Keratinocyte (primary cell): ENCODE data around the gene NOG. TPM values are rescaled to one million over a fixed set of nuclear protein-coding genes. Genes with fewer than 3 reads are reported as not detected.

Source experiments
- DNase-seq: peaks from one replicate; pipeline ENCODE4 v3.0.0-alpha.2; 2011; ENCODE audit warnings: low read depth, missing footprints, low spot score
- FAIRE-seq: peaks from 2 replicates; lab custom pipeline; 2011; peaks lifted over from hg19 to GRCh38; lab: Jason Lieb, UNC
- H2AFZ ChIP-seq: 2 replicates; pipeline ENCODE4 v1.6.0; 2012; ENCODE audit warnings: low read length, control low read depth, inconsistent platforms; ENCODE audit not compliant: control insufficient read depth
- H3K27ac ChIP-seq: 2 replicates; pipeline ENCODE4 v1.5.1; 2011; ENCODE audit warnings: low read length; ENCODE audit not compliant: control insufficient read depth, insufficient read depth
- H3K27me3 ChIP-seq: 3 replicates; pipeline ENCODE4 v1.6.0; 2011; ENCODE audit warnings: low read length; ENCODE audit not compliant: control insufficient read depth, insufficient read depth; ENCODE audit errors: extremely low read depth
- H3K36me3 ChIP-seq, 2 experiments: 2 replicates in 1 of 2; 3 replicates in 1 of 2; pipeline ENCODE4 v1.5.1; 2011; ENCODE audit warnings: low read length in 2 of 2, mild to moderate bottlenecking in 1 of 2; ENCODE audit not compliant: control insufficient read depth in 2 of 2, insufficient read depth in 2 of 2; ENCODE audit errors: extremely low read depth in 1 of 2
- H3K4me1 ChIP-seq: 3 replicates; pipeline ENCODE4 v1.5.1; 2011; ENCODE audit warnings: low read length; ENCODE audit not compliant: control insufficient read depth, insufficient read depth; ENCODE audit errors: extremely low read depth
- H3K4me2 ChIP-seq: 3 replicates; pipeline ENCODE4 v1.6.0; 2011; ENCODE audit warnings: low read depth, low read length; ENCODE audit not compliant: control insufficient read depth, insufficient read depth; ENCODE audit errors: extremely low read depth
- H3K4me3 ChIP-seq, 3 experiments: fragments of 200-600 bp in 1 of 3; sonication (generic) in 1 of 3; 2 replicates in 2 of 3; 3 replicates in 1 of 3; pipeline ENCODE4 v1.5.1; 2011 to 2016; ENCODE audit warnings: low read length in 3 of 3, mild to moderate bottlenecking in 3 of 3, control low read depth in 2 of 3, inconsistent platforms in 1 of 3, low read depth in 1 of 3, mixed read lengths in 1 of 3, mixed run types in 1 of 3, moderate library complexity in 1 of 3; ENCODE audit not compliant: control insufficient read depth in 2 of 3, insufficient read depth in 2 of 3; ENCODE audit errors: extremely low read depth in 1 of 3
- H3K79me2 ChIP-seq: 2 replicates; pipeline ENCODE4 v1.6.0; 2012; ENCODE audit warnings: low read length; ENCODE audit not compliant: control insufficient read depth, insufficient read depth
- H3K9ac ChIP-seq: 3 replicates; pipeline ENCODE4 v1.6.0; 2011; ENCODE audit warnings: low read length; ENCODE audit not compliant: control insufficient read depth, insufficient read depth; ENCODE audit errors: extremely low read depth
- H3K9me1 ChIP-seq: 3 replicates; pipeline ENCODE4 v1.6.0; 2011; ENCODE audit warnings: low read length; ENCODE audit not compliant: control insufficient read depth, insufficient read depth; ENCODE audit errors: extremely low read depth
- H3K9me3 ChIP-seq: 2 replicates; pipeline ENCODE4 v1.5.1; 2012; ENCODE audit warnings: low read depth, low read length; ENCODE audit not compliant: control insufficient read depth
- H4K20me1 ChIP-seq: 3 replicates; pipeline ENCODE4 v1.6.0; 2011; ENCODE audit warnings: low read length; ENCODE audit not compliant: control insufficient read depth, insufficient read depth; ENCODE audit errors: extremely low read depth
- EZH2 ChIP-seq: IDR thresholded peaks from one replicate; pipeline ENCODE4 v1.6.1; 2012; ENCODE audit warnings: inconsistent platforms, mild to moderate bottlenecking, low read length, moderate library complexity
- dilution Hi-C: fragments of 300-500 bp; cut with MboI; formaldehyde crosslinking; loops from one replicate; pipeline ENCODE4 v1.7.0; 2020; ENCODE audit warnings: low sequenced_read_pairs; ENCODE audit not compliant: extremely low pct_ligation_motif_present
- polyA plus RNA-seq, 5 experiments: library from polyadenylated mRNA; depleted of rRNA in 3 of 5; stranded (reverse) in 3 of 5; stranded (forward) in 1 of 5; unstranded in 1 of 5; fragments of >200 nt; gene quantifications; 1 replicate in 1 of 5; 2 replicates in 3 of 5; 3 replicates in 1 of 5; pipeline versions ENCODE4 v1.2.1 to v1.2.3, GENCODE V29; 2011 to 2012; ENCODE audit warnings: missing spikeins in 2 of 5, low read depth in 1 of 5, low replicate concordance in 1 of 5
- TF ChIP-seq, protein P1 (sequence below), 3 experiments: IDR thresholded peaks in 1 of 3; conservative IDR thresholded peaks in 1 of 3; optimal IDR thresholded peaks in 1 of 3; 2 replicates in 2 of 3; 3 replicates in 1 of 3; pipeline versions ENCODE3 to v1.5.1; 2011; ENCODE audit warnings: low read length in 3 of 3, mild to moderate bottlenecking in 3 of 3, moderate library complexity in 2 of 3, control low read depth in 1 of 3, inconsistent platforms in 1 of 3; ENCODE audit not compliant: insufficient read depth in 2 of 3; ENCODE audit errors: extremely low read depth in 1 of 3

Gene NOG
- polyA plus RNA-seq, 1 donor (not counting 4 experiments of a cell fraction or from before 2014, with no cell fraction given), result 0.68 TPM

GRCh38 chr17:56614522-56614921, 21.0 kb downstream of the NOG start:
- H3K79me2 ChIP-seq, result no peaks in the 10 kb centered on the region

GRCh38 chr17:56616239-56616638, 22.7 kb downstream of the NOG start:
- Histone ChIP-seq H3K27me3 (no peaks in the 10 kb centered on the region), H4K20me1 (no peaks in the 10 kb centered on the region), H3K79me2 (no peaks in the 10 kb centered on the region), H3K4me1 (no peaks in the 10 kb centered on the region), H3K4me2 (no peak overlapping the region), H3K9me1 (no peaks in the 10 kb centered on the region), H3K4me3 (no peak overlapping the region), H3K27ac (no peak overlapping the region), H2AFZ (no peak overlapping the region), H3K9ac (no peak overlapping the region), H3K36me3 (no peaks in the 10 kb centered on the region), H3K9me3 (no peaks in the 10 kb centered on the region)
- dilution Hi-C loops, result no loop called here
- DNase-seq (no peak), FAIRE-seq (no peak)
- TF ChIP-seq EZH2, result no peak
- TF ChIP-seq, protein P1, sequence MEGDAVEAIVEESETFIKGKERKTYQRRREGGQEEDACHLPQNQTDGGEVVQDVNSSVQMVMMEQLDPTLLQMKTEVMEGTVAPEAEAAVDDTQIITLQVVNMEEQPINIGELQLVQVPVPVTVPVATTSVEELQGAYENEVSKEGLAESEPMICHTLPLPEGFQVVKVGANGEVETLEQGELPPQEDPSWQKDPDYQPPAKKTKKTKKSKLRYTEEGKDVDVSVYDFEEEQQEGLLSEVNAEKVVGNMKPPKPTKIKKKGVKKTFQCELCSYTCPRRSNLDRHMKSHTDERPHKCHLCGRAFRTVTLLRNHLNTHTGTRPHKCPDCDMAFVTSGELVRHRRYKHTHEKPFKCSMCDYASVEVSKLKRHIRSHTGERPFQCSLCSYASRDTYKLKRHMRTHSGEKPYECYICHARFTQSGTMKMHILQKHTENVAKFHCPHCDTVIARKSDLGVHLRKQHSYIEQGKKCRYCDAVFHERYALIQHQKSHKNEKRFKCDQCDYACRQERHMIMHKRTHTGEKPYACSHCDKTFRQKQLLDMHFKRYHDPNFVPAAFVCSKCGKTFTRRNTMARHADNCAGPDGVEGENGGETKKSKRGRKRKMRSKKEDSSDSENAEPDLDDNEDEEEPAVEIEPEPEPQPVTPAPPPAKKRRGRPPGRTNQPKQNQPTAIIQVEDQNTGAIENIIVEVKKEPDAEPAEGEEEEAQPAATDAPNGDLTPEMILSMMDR (optimal IDR thresholded peaks at IDR 0.05 in 1 of 3, IDR thresholded peaks at IDR 0.05 in 1 of 3, conservative IDR thresholded peaks at IDR 0.05 in 1 of 3; ENCODE audit: extremely low read depth in 1 of 3, insufficient read depth in 2 of 3, low read length in 3 of 3), result no peak

More at GRCh38 chr17:56614522-56614921, 21.0 kb downstream of the NOG start:
- Histone ChIP-seq H3K4me2 (no peak overlapping the region), H3K27ac (no peak overlapping the region), H3K27me3 (no peaks in the 10 kb centered on the region), H3K36me3 (no peaks in the 10 kb centered on the region), H3K9me1 (no peaks in the 10 kb centered on the region), H3K4me1 (no peaks in the 10 kb centered on the region), H3K9ac (no peak overlapping the region), H3K9me3 (no peaks in the 10 kb centered on the region), H4K20me1 (no peaks in the 10 kb centered on the region), H3K4me3 (no peak overlapping the region), H2AFZ (no peak overlapping the region)
- dilution Hi-C loops, result no loop called here
- DNase-seq (no peak), FAIRE-seq (no peak)
- no peak for TF ChIP-seq EZH2
- TF ChIP-seq, protein P1 (optimal IDR thresholded peaks at IDR 0.05 in 1 of 3, IDR thresholded peaks at IDR 0.05 in 1 of 3, conservative IDR thresholded peaks at IDR 0.05 in 1 of 3; ENCODE audit: extremely low read depth in 1 of 3, insufficient read depth in 2 of 3, low read length in 3 of 3), result no peak
